HG03095 (cell line): ENCODE data around the gene PLCD4.

ENCODE experiments used
- ATAC-seq: cut with Tn5 transposase; IDR thresholded peaks from one replicate; pipeline ENCODE4 v1.9.1; 2021; ENCODE audit warnings: moderate library complexity; ENCODE audit not compliant: unreplicated experiment

Gene PLCD4

DNA sequence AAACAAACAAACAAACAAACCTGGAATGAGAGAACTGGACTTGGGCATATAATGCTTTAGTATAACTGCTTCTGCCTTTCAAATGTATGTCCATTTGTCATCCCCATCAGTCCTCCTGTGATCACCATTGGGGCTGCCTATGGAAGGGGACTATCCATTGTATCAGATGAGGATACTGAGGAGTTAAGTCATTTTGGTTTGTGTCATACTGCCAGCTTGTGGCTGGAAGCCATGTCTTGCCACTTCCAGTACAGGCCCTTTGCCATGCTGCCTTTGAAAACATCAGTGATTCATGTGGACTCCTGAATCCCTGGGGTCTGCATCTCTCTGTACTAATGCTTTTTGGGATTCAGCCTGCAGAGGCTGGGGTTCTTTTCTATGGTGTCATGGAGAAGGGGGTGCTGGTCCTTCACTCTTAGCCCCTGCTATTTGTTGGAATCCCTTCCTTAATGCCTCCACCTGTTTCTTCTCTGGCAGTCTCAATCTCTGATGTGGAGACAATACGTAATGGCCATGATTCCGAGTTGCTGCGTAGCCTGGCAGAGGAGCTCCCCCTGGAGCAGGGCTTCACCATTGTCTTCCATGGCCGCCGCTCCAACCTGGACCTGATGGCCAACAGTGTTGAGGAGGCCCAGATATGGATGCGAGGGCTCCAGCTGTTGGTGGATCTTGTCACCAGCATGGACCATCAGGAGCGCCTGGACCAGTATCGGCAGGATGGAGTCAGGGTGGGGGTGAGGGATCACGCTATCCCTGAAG, 10.6 kb downstream of the PLCD4 start:
- no peak for ATAC-seq

DNA sequence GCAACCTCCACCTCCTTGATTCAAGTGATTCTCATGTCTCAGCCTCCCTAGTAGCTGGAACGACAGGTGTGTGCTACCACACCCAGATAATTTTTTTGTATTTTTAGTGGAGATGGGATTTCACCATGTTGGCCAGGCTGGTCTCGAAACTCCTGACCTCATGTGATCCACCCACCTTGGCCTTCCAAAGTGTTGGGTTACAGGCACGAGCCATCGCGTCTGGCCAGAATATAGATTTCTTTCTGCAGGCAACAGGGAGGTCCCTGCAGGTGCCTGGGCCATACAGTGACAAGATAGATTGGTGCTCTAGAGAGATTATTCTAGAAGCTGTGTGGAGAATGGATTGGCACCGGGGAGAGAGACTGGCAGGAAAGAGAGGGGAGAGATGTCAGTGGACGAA, 13.3 kb downstream of the PLCD4 start:
- no peak for ATAC-seq

DNA sequence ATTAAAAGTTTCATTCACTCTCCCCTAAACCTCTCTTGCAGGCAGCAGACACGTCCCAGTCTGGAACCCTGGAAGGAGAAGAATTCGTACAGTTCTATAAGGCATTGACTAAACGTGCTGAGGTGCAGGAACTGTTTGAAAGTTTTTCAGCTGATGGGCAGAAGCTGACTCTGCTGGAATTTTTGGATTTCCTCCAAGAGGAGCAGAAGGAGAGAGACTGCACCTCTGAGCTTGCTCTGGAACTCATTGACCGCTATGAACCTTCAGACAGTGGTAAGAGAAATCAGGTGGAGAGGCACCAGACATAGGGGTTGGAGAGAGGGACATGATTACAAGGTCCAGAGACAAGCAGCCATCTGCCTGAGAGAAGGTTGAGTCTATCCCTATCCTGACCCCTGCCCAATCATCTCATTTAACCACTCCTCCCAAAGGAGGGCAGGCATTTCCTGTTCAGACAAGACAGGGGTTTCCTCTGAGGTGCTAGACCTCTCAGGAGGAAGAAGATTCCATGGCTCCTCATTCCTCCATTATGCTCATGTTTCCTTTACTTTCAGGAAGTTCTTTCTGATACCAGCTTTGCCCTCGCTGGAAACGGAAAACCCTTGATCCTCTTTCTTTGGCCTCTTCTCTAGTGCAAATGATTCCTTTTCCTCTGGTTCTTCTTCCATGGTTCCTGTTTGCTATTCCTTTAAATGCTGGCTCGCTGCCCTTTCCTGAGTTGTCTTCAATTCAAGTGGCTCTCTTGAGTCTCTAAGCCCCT, 15.1 kb downstream of the PLCD4 start:
- no peak for ATAC-seq

DNA sequence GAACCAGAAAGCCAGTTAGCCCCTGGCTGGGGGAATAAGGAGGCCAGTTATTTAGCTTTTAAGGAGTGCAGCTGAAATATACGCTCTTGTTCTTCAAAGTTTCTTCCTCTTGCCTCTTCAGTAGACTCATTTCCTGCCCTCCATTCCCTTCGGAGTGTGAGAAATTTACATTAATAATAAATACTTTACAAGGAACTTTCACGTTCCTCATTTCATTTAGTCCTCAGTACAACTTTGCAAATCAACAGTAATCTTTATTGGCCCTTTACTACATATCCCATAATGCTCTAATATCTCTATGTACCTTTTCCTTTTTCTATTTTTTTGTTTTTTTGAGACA, 15.6 kb downstream of the PLCD4 start:
- no peak for ATAC-seq

DNA sequence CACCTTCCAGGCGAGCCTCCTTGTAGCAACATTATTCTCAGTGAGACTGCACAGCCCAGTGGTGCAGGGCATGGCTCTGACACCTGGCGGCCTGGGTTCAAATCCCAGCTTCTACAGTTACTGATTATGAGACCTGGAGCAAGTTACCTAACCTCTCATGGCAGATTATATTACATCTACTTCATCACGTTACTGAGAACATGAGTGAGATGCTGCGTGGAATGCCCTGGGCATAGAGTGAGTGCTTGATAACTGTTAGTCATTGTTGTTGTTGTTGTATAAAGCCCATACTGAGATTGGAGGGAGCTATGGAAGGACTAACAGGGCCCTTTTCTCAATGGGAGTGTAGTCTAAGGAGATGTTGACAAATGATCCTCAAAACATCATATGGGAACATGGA, 18.7 kb downstream of the PLCD4 start:
- ATAC-seq = no peak

DNA sequence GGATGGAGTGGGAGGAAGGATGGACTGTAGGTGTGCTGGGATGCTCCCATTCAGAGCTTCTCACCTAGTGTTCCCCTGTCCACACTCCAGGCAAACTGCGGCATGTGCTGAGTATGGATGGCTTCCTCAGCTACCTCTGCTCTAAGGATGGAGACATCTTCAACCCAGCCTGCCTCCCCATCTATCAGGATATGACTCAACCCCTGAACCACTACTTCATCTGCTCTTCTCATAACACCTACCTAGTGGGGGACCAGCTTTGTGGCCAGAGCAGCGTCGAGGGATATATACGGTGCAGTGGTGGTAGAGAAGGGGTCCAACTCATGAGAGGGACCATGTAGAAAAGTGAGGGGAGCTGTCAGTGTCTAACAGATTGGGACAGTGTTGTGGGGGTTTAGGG, 20.2 kb downstream of the PLCD4 start:
- no peak for ATAC-seq

DNA sequence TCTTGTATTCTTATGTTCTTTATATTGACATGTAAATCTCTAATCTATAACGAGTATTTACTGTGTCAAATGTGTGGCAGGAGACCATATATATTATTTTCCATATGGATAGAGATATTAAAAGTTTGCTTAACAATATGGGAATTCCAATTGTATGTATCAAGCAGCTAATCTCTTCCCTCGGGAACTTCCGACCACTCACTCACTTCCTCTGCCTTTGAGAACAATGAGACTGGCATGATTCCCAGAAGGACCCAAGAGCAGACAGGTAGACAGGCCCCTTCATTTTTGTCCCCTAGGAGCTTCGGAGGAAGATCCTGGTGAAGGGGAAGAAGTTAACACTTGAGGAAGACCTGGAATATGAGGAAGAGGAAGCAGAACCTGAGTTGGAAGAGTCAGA, 24.1 kb downstream of the PLCD4 start:
- ATAC-seq = no peak

DNA sequence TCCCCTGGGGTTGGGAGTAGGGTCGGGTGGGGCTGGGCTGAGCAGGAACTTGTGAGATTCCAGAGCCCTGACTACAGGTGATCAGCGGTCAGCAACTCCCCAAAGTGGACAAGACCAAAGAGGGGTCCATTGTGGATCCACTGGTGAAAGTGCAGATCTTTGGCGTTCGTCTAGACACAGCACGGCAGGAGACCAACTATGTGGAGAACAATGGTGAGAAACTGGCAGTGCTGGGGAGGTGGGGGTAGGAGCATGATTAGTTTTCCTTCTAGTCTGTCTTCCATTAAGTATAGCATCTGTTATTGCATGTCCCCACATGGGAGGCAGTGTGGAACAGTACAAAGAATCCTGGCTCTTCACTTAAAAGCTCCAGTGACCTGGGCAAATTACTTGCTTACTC, 28.0 kb downstream of the PLCD4 start:
- ATAC-seq = no peak

DNA sequence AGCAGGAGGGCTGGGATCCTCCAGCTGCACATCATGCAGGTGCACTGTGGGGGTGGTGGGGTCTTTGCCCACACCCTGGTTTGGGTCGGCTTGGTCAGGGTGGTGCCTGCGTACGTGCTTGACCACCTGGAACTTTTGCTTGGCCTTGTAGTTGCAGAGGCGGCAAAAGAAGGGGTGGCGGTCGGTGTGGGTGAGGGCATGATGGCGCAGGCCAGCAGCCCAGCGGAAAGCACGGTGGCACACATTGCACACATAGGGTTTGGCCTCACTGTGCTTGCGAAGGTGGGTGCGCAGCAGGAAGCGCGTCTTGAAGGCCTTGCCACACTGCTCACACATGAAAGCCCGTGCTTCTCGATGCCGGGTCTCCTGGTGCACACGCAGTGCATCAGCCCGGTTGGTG, 30.7 kb downstream of the PLCD4 start:
- ATAC-seq = no peak

DNA sequence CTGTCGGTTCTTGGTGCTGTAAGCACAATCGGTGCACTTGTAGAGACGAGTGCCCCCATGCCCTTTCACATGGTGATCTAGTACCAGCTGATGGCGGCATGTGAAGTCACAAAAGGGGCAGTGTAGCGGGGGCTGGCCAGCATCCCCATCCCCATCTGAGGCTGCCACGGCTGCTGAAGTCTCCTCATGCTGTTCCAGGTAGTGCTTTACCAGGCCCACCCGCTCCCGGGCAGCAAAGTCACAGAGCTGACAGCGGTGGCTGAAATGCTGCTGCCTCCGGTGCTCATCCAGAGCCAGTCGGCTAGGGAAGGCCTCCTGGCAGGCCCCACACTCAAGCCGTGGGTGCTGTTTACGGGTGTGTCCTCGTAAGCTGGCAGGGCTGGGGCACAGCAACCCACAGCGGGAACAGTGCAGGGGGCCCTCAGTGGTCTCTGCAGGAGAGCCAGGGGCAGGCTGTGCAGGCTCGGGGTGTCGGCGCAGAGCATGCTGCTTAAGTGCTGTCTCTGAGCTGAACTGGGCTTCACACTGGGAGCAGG, 34.5 kb downstream of the PLCD4 start:
- ATAC-seq = no peak

DNA sequence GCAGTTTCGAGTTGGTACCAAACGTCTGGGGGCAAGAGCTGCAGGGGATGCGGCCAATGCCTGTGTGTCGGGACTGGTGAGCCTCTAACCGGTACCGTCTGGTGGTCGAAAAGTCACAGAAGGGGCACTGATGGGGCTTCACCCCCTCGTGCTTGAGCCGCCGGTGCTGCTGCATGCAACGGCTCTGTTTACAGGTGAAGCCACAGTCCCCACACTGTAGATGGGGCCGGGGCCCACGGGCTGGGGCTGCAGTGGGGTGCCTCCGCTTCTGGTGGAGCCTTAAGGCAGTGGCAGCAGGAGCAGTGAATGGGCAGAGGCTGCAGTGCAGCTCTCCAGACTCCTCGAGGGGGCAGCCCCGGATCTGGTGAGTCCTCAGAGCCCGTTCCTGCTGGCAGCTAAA, 35.1 kb downstream of the PLCD4 start:
- no peak for ATAC-seq

DNA sequence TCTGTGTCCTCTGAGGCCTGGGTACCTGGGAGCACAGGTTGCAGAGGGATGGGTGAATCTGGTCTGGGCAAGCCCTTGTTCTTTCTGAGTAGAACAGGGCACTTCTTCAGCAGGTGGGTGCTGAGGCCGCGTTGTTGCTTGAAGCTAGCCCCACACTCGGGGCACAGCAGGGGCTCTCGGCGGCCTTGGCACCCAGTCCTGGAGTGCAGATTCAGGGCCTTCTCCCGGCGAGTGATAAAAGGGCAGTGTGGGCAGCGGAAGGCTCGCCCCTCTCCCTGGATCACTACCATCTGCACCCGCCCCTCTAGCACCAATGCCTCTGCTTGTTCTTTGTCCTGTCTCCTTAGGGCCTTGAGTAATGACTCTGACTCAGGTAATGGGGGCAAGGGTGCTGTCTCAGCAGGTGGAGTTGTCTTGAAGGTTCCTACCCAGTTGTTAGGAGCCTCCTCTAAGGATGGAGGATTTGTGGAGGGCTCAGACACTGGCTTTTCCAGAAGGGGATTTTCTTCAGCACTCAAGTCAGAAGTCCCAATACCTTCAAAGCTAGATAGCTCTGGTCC, 36.1 kb downstream of the PLCD4 start:
- no peak for ATAC-seq

DNA sequence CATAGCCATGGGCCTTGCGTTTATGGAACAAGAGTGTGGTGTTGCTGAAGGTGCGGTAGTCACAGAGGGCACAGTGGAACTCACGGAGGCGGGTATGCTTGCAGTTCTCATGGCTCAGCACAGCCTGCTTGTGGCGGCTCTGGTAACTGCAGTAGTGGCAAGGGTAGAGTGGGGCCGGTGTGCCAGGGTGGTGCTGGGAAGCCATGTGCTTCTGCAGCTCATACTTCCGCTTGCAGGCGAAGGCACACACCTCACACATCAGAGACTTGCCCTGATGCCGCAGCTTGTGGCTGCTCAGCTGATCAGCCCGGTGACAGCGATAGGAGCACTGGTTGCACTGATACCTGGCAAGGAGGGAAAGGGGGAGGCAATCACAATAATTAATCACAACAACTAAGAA, 37.0 kb downstream of the PLCD4 start:
- no peak for ATAC-seq

DNA sequence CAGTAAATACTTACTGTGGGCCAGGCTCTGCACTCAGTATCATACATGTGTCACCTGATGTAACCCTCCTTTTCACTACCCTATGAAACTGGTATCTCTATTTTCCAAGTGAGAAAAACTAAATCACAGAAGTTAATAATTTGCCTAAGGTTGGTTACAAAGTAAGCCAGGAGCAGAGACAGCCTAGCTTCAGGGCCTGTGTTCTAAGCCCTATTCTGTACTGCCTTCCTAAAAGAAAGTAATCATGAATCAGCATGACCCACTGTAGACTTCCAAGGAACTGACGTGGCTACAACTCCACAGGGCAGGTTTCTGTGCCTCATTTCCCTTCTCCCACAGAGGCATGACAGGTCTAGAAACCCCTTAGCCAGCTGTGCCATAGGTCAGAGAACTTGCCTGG, 37.4 kb downstream of the PLCD4 start:
- no peak for ATAC-seq

DNA sequence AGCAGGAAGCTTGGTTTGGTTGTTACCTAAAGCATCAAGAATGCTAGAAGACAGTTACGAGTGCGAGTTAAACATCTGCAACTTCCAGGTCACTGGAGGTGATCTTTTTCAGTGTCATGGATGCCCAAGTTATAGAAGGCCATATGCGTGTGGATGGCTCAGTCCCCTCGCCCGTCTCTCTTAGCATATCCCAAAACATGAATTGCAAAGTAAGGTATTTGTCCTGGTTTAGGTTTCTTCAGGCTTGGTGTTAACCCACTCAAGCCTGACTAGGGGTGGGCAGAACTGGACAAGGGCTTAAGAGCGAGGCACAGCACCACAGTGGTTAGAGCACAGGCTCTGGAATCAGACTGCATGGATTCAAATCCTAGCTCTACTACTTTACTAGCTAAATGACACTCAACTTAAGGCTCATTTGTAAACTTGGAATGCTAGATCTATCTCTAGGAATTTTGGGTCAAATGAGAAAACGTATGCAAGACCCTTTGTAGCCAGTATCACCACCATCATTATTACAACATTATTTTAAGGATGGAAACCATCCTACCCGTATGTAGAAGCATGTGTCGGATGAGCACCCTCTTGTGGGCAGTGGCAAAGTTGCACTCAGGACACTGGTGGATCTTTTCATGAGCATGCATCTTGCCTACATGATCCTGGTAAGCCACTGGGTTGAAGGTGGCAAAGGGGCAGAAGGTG, 40.5 kb downstream of the PLCD4 start:
- no peak for ATAC-seq

DNA sequence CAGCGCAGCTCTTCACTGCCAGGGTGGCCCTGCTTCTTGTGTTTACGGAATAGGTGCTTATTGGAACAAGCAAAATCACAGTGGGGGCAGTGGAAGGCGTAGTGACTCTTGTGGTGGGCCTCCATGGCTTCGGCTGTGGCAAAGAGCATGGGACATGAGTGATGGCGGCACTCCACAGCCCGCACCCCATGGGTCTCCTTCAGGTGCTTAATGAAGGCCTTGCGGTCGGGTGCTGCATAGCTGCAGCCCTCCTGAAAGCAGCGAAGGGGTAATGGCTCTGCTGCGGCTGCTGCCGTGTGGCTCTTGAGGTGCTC, 41.0 kb downstream of the PLCD4 start:
- ATAC-seq = no peak

DNA sequence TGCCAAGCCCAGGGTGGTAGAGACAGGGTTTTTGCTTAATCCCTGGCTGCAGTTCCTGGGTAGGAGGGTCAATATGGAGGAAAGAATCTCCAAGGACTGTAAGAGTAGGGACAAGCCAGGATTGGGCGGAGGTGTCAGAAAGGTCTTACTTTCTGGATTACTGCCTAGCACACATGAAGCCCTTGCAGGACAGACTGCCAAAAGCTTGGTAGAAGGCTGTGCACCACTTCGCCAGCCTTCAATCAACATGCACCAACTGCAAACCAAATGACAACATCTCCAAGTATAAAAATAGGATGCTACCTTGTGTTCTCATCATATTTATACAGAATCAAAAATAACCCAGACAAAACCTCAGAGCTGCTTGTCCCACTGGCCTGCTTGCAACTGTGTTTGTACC, 48.1 kb downstream of the PLCD4 start:
- no peak for ATAC-seq

DNA sequence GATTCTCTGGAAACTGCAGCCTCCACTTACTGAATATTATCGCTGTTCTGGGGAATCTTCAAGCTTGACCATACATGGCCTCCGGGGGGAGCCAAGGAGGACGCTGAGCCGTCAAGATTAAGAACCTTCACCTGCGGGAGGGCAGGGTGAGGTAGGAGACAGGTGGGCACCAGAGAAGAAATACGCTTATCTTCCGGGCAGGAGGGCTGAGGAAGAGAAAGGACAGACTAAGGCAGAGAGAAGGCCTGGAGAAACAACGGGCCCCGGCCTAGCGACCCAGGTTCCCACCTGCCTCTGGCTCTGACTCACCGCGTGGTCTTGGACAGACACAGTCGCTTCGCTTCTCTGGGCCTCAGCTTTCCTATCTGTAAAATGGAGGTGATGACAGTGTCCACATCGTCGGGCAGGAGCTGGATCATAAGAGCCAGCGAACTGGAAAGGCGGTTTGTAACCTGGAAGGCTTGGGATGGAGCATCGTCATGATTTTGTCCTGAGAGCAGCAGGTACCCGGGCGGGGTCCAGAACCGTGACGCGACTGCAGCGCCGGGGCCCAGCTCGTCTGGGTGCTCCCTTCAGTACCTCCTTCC, 51.1 kb downstream of the PLCD4 start:
- ATAC-seq = peak; percentile 25

DNA sequence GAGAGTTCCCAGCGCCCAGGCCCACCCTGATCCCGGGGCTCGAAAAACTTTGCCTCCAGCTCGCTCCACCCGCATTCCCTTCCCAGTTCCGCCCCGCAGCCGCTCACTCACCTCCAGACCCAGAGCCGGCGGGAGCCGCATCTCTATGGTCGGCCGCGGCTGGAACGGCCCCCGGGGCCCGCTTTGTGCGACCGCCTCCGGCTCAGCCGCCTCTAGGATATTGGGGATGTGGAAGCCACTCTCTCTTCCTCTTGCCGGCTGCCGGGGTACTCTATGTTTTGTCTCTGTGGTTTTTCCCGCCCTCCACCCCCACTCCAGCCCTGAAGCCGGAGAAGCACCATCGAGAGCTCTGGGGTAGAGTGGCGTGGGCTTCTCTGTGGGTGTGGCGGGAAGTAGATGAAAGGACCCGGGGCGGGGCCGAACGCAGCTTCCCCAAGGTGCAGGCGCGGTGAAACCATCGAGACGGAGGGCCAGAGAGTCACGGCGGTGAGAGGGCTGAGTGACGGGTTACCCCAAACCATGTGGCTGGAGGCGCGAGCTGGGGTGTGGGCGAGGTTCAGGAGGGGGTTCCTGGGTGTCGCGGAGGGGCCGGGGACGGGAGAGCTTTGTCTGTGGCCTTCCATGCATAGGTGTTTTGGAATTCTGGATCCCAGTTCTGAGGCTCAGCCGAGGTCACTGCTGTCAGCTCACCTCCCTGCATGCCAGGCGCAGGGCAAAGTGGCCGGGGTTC, 51.7 kb downstream of the PLCD4 start, which contains the start of the genes BCS1L and ZNF142:
BCS1L (plus strand) TSS at position 426 of the 730 bp plus-strand sequence. CDS start 1,305 bp downstream, outside the sequence.
ZNF142 (minus strand) TSS at position 366 of the 730 bp plus-strand sequence. CDS start 3,194 bp downstream, outside the sequence.
- ATAC-seq = peak; percentile 94

DNA sequence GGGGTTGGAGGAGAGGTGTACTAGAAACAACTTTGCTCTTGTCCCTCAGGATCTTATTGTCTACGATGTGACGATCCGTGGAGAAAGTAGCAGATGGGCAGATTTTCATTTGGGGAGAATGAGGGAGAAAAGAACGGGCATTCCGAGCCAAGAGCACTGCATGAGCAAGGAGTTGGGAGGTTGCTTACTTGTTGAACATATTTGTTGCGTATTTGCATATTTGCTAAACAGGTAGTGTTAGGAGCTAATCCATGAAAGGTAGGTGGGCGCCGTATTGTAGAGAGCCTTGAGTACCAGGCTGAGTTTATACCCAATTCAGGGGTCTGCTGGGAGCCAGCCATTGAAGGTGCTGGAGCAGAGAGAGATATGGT, 52.3 kb downstream of the PLCD4 start:
- ATAC-seq = no peak
